ENCODE measurements around the gene CCDC172.

Gene CCDC172

GRCh38 chr10:116324227-116324950, at the start of gene CCDC172:
CCDC172 (plus strand) TSS chr10:116324448; CDS start chr10:116325012, 564 bp downstream.
- DNase-seq: no peak

- DNase-seq: no peak
These were observed 47.3 kb upstream of the CCDC172 start for GRCh38 chr10:116276981-116277380.

- no peak for DNase-seq
These were observed 45.4 kb upstream of the CCDC172 start for GRCh38 chr10:116278846-116279245.

GRCh38 chr10:116281775-116282174, 42.5 kb upstream of the CCDC172 start:
- DNase-seq: no peak

- no peak for DNase-seq
These were observed 37.5 kb upstream of the CCDC172 start for GRCh38 chr10:116286626-116287200.

- DNase-seq: peak; percentile 59
These were observed 36.2 kb upstream of the CCDC172 start for GRCh38 chr10:116287906-116288501.

GRCh38 chr10:116289652-116290051, 34.6 kb upstream of the CCDC172 start:
- no peak for DNase-seq

- DNase-seq: no peak
These were observed 31.8 kb upstream of the CCDC172 start for GRCh38 chr10:116292493-116292892.

GRCh38 chr10:116296291-116296721, 27.9 kb upstream of the CCDC172 start:
- no peak for DNase-seq

GRCh38 chr10:116298586-116298985, 25.7 kb upstream of the CCDC172 start:
- no peak for DNase-seq

- DNase-seq: peak; percentile 39
These were observed 23.7 kb upstream of the CCDC172 start for GRCh38 chr10:116300542-116300941.

- no peak for DNase-seq
These were observed 19.3 kb upstream of the CCDC172 start for GRCh38 chr10:116304923-116305322.

- no peak for DNase-seq
These were observed 17.4 kb upstream of the CCDC172 start for GRCh38 chr10:116306847-116307246.

- DNase-seq: no peak
These were observed 16.8 kb upstream of the CCDC172 start for GRCh38 chr10:116307455-116307854.

- DNase-seq: peak; percentile 24
These were observed 13.2 kb upstream of the CCDC172 start for GRCh38 chr10:116311016-116311415.

- DNase-seq: no peak
These were observed 12.3 kb upstream of the CCDC172 start for GRCh38 chr10:116311706-116312490.

- DNase-seq: no peak
These were observed 11.7 kb upstream of the CCDC172 start for GRCh38 chr10:116312548-116312947.

GRCh38 chr10:116316503-116316902, 7.7 kb upstream of the CCDC172 start:
- no peak for DNase-seq

- DNase-seq: no peak
These were observed 845 bp downstream of the CCDC172 start for GRCh38 chr10:116324951-116325635.

GRCh38 chr10:116325987-116326386, 1.7 kb downstream of the CCDC172 start:
- no peak for DNase-seq

- no peak for DNase-seq
These were observed 4.9 kb downstream of the CCDC172 start for GRCh38 chr10:116329153-116329552.

- no peak for DNase-seq
These were observed 7.6 kb downstream of the CCDC172 start for GRCh38 chr10:116331815-116332214.

GRCh38 chr10:116336866-116337265, 12.6 kb downstream of the CCDC172 start:
- no peak for DNase-seq

Measured in right hindlimb (tissue), 1 donor.